ENCODE data around the gene DNAAF1.

The DNAAF1 gene

DNA sequence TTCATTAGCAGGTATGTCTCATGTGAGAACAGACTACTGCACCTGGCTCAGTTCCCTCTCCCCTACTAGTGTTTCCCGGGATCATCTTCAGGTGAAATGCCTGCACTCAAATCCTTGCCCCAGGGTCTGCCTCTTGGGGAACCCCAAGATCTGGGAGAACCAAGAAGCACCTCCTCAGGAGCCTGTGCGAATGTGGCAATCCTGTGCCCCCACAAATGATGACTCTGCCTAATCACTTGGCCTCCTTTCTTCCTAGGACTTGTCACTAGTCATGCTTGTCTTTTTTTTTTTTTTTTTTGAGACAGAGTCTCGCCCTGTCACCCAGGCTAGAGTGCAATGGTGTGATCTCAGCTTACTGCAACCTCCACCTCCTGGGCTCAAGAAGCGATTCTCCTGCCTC lies 67.5 kb downstream of the DNAAF1 start (continued):
- no peak for TF ChIP-seq ZNF76 (tag by site-specific recombination; IDR thresholded peaks at IDR 0.05; ENCODE audit: borderline replicate concordance, low read depth)
- TF ChIP-seq ZNF423 (tag by site-specific recombination; IDR thresholded peaks at IDR 0.05) = no peak

DNA sequence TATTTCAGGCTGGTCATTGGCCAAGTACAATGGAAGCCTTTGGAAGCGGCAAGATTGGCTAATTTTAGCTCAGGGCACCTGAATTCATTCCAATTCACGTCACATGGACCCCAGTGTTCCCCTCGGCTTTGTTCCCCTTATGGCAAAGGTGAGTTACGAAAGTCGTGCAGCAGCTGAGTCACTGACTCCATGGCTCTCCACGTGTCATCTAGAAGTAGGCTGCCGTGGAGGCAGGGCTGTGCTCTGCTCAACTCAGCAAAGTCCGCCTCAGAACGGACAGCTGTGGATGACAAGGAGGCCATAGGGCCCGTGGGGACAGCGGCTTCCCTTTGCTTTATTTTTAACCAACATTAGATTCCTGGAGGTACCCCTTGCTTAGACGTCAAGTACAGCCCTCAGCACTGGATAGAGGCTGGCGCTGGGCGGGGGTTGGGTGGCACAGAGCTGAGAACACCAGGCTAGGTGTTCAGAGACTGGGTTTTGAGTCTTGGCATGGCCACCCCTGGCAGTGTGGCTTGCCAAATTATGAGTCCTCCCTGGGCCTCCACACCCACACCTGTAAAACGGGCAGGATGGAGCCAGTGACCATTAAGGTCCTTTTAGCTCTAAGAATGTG lies 69.5 kb downstream of the DNAAF1 start:
- ChIA-PET POLR2A (no interaction called here), CTCF (interaction anchor here (0.7 to 1.1 kb wide), 2 partner anchors 28 to 77 kb away, joined by 3 read pairs; partner anchors contain the start of gene TAF1C)
- H3K4me1 ChIP-seq (ENCODE audit: control insufficient read depth, insufficient read depth, low read length) = no peaks in the 10 kb centered on the region
- TF ChIP-seq, protein P1, sequence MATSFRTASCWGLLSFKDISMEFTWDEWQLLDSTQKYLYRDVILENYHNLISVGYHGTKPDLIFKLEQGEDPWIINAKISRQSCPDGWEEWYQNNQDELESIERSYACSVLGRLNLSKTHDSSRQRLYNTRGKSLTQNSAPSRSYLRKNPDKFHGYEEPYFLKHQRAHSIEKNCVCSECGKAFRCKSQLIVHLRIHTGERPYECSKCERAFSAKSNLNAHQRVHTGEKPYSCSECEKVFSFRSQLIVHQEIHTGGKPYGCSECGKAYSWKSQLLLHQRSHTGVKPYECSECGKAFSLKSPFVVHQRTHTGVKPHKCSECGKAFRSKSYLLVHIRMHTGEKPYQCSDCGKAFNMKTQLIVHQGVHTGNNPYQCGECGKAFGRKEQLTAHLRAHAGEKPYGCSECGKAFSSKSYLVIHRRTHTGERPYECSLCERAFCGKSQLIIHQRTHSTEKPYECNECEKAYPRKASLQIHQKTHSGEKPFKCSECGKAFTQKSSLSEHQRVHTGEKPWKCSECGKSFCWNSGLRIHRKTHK (tag by site-specific recombination; IDR thresholded peaks at IDR 0.05) = no peak
- TF ChIP-seq ZNF292 (tag by site-specific recombination; IDR thresholded peaks at IDR 0.05; ENCODE audit: borderline replicate concordance, low read depth) (no peak), BCL11A (tag by site-specific recombination; IDR thresholded peaks at IDR 0.05; ENCODE audit: low read depth) (no peak), ZNF791 (tag by site-specific recombination; IDR thresholded peaks at IDR 0.05) (no peak), ZNF629 (tag by site-specific recombination; IDR thresholded peaks at IDR 0.05) (no peak), CTCF (tag by site-specific recombination; IDR thresholded peaks at IDR 0.05) (no peak)
- H3K9me3 ChIP-seq (ENCODE audit: control insufficient read depth, insufficient read depth, low read depth, low read length) = no peaks in the 10 kb centered on the region
- H3K4me3 ChIP-seq (ENCODE audit: low read depth, low read length) = no peak overlapping the region
- no peaks in the 10 kb centered on the region for H3K36me3 ChIP-seq (ENCODE audit: control insufficient read depth in 2 of 2, insufficient read depth in 1 of 2, low read length in 2 of 2)
- no peak overlapping the region for H3K27ac ChIP-seq (ENCODE audit: extremely low read depth, low read depth, low read length)

- no peaks in the 10 kb centered on the region for H3K9me3 ChIP-seq (ENCODE audit: control insufficient read depth, insufficient read depth, low read depth, low read length)
- no peak overlapping the region for H3K27ac ChIP-seq (ENCODE audit: extremely low read depth, low read depth, low read length)
- ChIA-PET POLR2A (no interaction called here), CTCF (no interaction called here)
- no peaks in the 10 kb centered on the region for H3K4me1 ChIP-seq (ENCODE audit: control insufficient read depth, insufficient read depth, low read length)
- H3K36me3 ChIP-seq (ENCODE audit: control insufficient read depth in 2 of 2, insufficient read depth in 1 of 2, low read length in 2 of 2) = no peaks in the 10 kb centered on the region
- H3K4me3 ChIP-seq (ENCODE audit: low read depth, low read length) = no peak overlapping the region
- TF ChIP-seq ZNF416 (tag by site-specific recombination; IDR thresholded peaks at IDR 0.05) (no peak), ZNF600 (tag by site-specific recombination; IDR thresholded peaks at IDR 0.05) (no peak), ZIC2 (tag by site-specific recombination; IDR thresholded peaks at IDR 0.05) (no peak), GLI4 (tag by site-specific recombination; IDR thresholded peaks at IDR 0.05) (no peak), ZNF518A (tag by site-specific recombination; conservative IDR thresholded peaks at IDR 0.05; ENCODE audit: low read depth) (no peak), ZBTB8A (tag by site-specific recombination; IDR thresholded peaks at IDR 0.05) (no peak), ZNF175 (tag by site-specific recombination; IDR thresholded peaks at IDR 0.05) (no peak), ZNF707 (tag by site-specific recombination; IDR thresholded peaks at IDR 0.05) (no peak), ZNF133 (tag by site-specific recombination; IDR thresholded peaks at IDR 0.05) (no peak), HOXC10 (CRISPR knock-in tag; IDR thresholded peaks at IDR 0.05) (no peak), ZNF521 (tag by site-specific recombination; IDR thresholded peaks at IDR 0.05) (no peak), ZBTB1 (tag by site-specific recombination; IDR thresholded peaks at IDR 0.05) (no peak), ZNF571 (tag by site-specific recombination; IDR thresholded peaks at IDR 0.05) (no peak), ZBTB48 (tag by site-specific recombination; IDR thresholded peaks at IDR 0.05) (no peak), ZNF513 (tag by site-specific recombination; IDR thresholded peaks at IDR 0.05) (no peak)
- TF ChIP-seq, protein P2, sequence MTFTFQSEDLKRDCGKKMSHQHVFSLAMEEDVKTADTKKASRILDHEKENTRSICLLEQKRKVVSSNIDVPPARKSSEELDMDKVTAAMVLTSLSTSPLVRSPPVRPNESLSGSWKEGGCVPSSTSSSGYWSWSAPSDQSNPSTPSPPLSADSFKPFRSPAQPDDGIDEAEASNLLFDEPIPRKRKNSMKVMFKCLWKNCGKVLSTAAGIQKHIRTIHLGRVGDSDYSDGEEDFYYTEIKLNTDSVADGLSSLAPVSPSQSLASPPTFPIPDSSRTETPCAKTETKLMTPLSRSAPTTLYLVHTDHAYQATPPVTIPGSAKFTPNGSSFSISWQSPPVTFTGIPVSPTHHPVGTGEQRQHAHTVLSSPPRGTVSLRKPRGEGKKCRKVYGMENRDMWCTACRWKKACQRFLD (tag by site-specific recombination; IDR thresholded peaks at IDR 0.05) = no peak
Observed at GRCh38 chr16:84215531-84215930, 70.4 kb downstream of the DNAAF1 start.
